Sigmoid colon (tissue), 7 donors: ENCODE measurements around the gene MAP2. TPM values are rescaled to one million over a fixed set of nuclear protein-coding genes. Genes with fewer than 3 reads are reported as not detected.

ENCODE experiments used
- DNase-seq: peaks from one replicate; pipeline ENCODE4 v3.0.0-alpha.2; 2019
- H3K27ac ChIP-seq, 4 donors: fragments of 200-600 bp; sonication (generic); one replicate each; pipeline ENCODE4 v1.5.1; 2016 to 2019; ENCODE audit warnings: mild to moderate bottlenecking in 1 of 4
- H3K27me3 ChIP-seq, 3 donors: fragments of 200-600 bp; sonication (generic); one replicate each; pipeline ENCODE4 v1.5.1; 2019; ENCODE audit warnings: mild to moderate bottlenecking in 1 of 3
- H3K36me3 ChIP-seq, 4 donors: fragments of 200-600 bp; sonication (generic); one replicate each; pipeline ENCODE4 v1.5.1; 2016 to 2019
- H3K4me1 ChIP-seq, 4 donors: fragments of 200-600 bp; sonication (generic); one replicate each; pipeline ENCODE4 v1.5.1; 2017 to 2019
- H3K4me3 ChIP-seq, 4 donors: fragments of 200-600 bp; sonication (generic); one replicate each; pipeline ENCODE4 v1.5.1; 2017 to 2019; ENCODE audit warnings: mild to moderate bottlenecking in 2 of 4, moderate library complexity in 1 of 4
- H3K9me3 ChIP-seq, 4 donors: fragments of 200-600 bp in 3 of 4; sonication (generic) in 3 of 4; one replicate each; pipeline versions ENCODE4 v1.5.1 to v1.6.1; 2013 to 2019
- CTCF ChIP-seq, 4 experiments: fragments of 450-650 bp in 3 of 4; fragments of 200-600 bp in 1 of 4; IDR thresholded peaks; one replicate each; pipeline ENCODE4 v1.5.1; 2016 to 2019; ENCODE audit warnings: antibody characterized with exemption in 4 of 4, mild to moderate bottlenecking in 3 of 4, moderate library complexity in 2 of 4
- EP300 ChIP-seq, 4 donors: sonication (generic); formaldehyde crosslinking; IDR thresholded peaks; one replicate each; pipeline ENCODE4 v1.6.1; 2017; ENCODE audit warnings: antibody characterized with exemption in 4 of 4
- POLR2A ChIP-seq, 2 donors: fragments of 450-650 bp; IDR thresholded peaks; one replicate each; pipeline ENCODE4 v1.6.1; 2016; ENCODE audit warnings: antibody characterized with exemption in 2 of 2, mild to moderate bottlenecking in 2 of 2, moderate library complexity in 2 of 2
- POLR2AphosphoS5 ChIP-seq, 4 donors: sonication (generic); formaldehyde crosslinking; IDR thresholded peaks; one replicate each; pipeline ENCODE4 v1.6.1; 2017; ENCODE audit warnings: antibody characterized with exemption in 4 of 4
- WGBS, 2 donors: extraction: QIAGEN DNeasy Blood & Tissue Kit; methylation state at CpG; one replicate each; pipeline ENCODE4 v1.1.7; 2013; 5-methylcytosine and 5-hydroxymethylcytosine counted together
- intact Hi-C: fragments of 100-400 bp; cut with DNase I; formaldehyde crosslinking; loops from one replicate; pipeline ENCODE4 v1.15.1; 2023
- polyA plus RNA-seq, 3 donors: library from polyadenylated mRNA; stranded (reverse); fragments of 200-250 nt; gene quantifications; one replicate each; pipeline ENCODE4 v1.2.3, GENCODE V29; 2013
- total RNA-seq, 4 donors: library from RNA; depleted of rRNA; stranded (reverse); fragments of >200 nt; gene quantifications; one replicate each; pipeline ENCODE4 v1.1.0, GENCODE V29; 2016
- donor health status: healthy with polysubstance abuse.
- donor health status: Bipolar disorder and iron deficiency.
- donor health status: healthy.

The MAP2 gene
- total and polyA plus RNA-seq, 7 donors = 0.46 to 21.8 (median 8.4) TPM

- Histone ChIP-seq H3K4me3 (no peak overlapping the region), H3K27ac (no peak overlapping the region), H3K4me1 (peaks cover 0 to 26% (median 18%) of the 10 kb centered on the region in 4 donors), H3K36me3 (no peaks in the 10 kb centered on the region), H3K9me3 (no peaks in the 10 kb centered on the region), H3K27me3 (no peaks in the 10 kb centered on the region)
- TF ChIP-seq CTCF (IDR thresholded peaks at IDR 0.05) (no peak), EP300 (IDR thresholded peaks at IDR 0.05) (no peak), POLR2A (IDR thresholded peaks at IDR 0.05) (no peak), POLR2AphosphoS5 (IDR thresholded peaks at IDR 0.05) (no peak)
- intact Hi-C loops = no loop called here
- DNase-seq = no peak
- WGBS, 2 donors = 61 to 93% methylated on average over 2 of the region's 2 CpGs
Observed at GRCh38 chr2:209470466-209470865, 46.6 kb downstream of the MAP2 start.

- intact Hi-C loops = no loop called here
- Histone ChIP-seq H3K4me1 (peaks cover 0 to 30% (median 20%) of the 10 kb centered on the region in 4 donors), H3K9me3 (no peaks in the 10 kb centered on the region), H3K27me3 (no peaks in the 10 kb centered on the region), H3K27ac (no peak overlapping the region), H3K4me3 (no peak overlapping the region), H3K36me3 (no peaks in the 10 kb centered on the region)
- no peak for TF ChIP-seq POLR2A (IDR thresholded peaks at IDR 0.05)
- TF ChIP-seq EP300 (IDR thresholded peaks at IDR 0.05) = no peak
- TF ChIP-seq POLR2AphosphoS5 (IDR thresholded peaks at IDR 0.05) = no peak
- no peak for TF ChIP-seq CTCF (IDR thresholded peaks at IDR 0.05)
- DNase-seq = no peak
Observed at GRCh38 chr2:209471037-209471436, 47.2 kb downstream of the MAP2 start.

- DNase-seq = no peak
- intact Hi-C loops = no loop called here
- Histone ChIP-seq H3K36me3 (no peaks in the 10 kb centered on the region), H3K4me3 (no peak overlapping the region), H3K4me1 (peaks cover 0 to 42% (median 29%) of the 10 kb centered on the region in 4 donors), H3K27ac (no peak overlapping the region), H3K9me3 (no peaks in the 10 kb centered on the region), H3K27me3 (no peaks in the 10 kb centered on the region)
- TF ChIP-seq POLR2AphosphoS5 (IDR thresholded peaks at IDR 0.05) (peak in 1 of 4 donors; percentile 25), POLR2A (IDR thresholded peaks at IDR 0.05) (no peak), EP300 (IDR thresholded peaks at IDR 0.05) (no peak), CTCF (IDR thresholded peaks at IDR 0.05) (no peak)
- 32 to 48% methylated on average over 4 of the region's 4 CpGs for WGBS, 2 donors
Observed at GRCh38 chr2:209472112-209472832, 48.4 kb downstream of the MAP2 start.

GRCh38 chr2:209472871-209473270, 49.0 kb downstream of the MAP2 start:
- Histone ChIP-seq H3K4me1 (peaks cover 0 to 42% (median 29%) of the 10 kb centered on the region in 4 donors), H3K27me3 (no peaks in the 10 kb centered on the region), H3K27ac (no peak overlapping the region), H3K36me3 (no peaks in the 10 kb centered on the region), H3K4me3 (no peak overlapping the region), H3K9me3 (no peaks in the 10 kb centered on the region)
- DNase-seq = no peak
- intact Hi-C loops = no loop called here
- WGBS, 2 donors = 31 to 61% methylated on average over 2 of the region's 2 CpGs
- TF ChIP-seq POLR2AphosphoS5 (IDR thresholded peaks at IDR 0.05) = no peak
- TF ChIP-seq CTCF (IDR thresholded peaks at IDR 0.05) = no peak
- no peak for TF ChIP-seq POLR2A (IDR thresholded peaks at IDR 0.05)
- no peak for TF ChIP-seq EP300 (IDR thresholded peaks at IDR 0.05)
